VCaP (cell line): ENCODE data around the gene PTPN12.

ENCODE experiments used
- H3K27ac ChIP-seq: fragments of 450-650 bp; 2 replicates; pipeline ENCODE4 v1.5.1; 2017
- TF ChIP-seq, protein P1 (sequence below): fragments of 450-650 bp; conservative IDR thresholded peaks from 2 replicates; pipeline ENCODE4 v1.5.1; 2017; ENCODE audit warnings: mild to moderate bottlenecking, moderate library complexity

PTPN12 gene

GRCh38 chr7:77542409-77542808 is 5.3 kb downstream of the PTPN12 start:
- no peak overlapping the region for H3K27ac ChIP-seq
- TF ChIP-seq, protein P1, sequence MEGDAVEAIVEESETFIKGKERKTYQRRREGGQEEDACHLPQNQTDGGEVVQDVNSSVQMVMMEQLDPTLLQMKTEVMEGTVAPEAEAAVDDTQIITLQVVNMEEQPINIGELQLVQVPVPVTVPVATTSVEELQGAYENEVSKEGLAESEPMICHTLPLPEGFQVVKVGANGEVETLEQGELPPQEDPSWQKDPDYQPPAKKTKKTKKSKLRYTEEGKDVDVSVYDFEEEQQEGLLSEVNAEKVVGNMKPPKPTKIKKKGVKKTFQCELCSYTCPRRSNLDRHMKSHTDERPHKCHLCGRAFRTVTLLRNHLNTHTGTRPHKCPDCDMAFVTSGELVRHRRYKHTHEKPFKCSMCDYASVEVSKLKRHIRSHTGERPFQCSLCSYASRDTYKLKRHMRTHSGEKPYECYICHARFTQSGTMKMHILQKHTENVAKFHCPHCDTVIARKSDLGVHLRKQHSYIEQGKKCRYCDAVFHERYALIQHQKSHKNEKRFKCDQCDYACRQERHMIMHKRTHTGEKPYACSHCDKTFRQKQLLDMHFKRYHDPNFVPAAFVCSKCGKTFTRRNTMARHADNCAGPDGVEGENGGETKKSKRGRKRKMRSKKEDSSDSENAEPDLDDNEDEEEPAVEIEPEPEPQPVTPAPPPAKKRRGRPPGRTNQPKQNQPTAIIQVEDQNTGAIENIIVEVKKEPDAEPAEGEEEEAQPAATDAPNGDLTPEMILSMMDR: no peak

- H3K27ac ChIP-seq: no peak overlapping the region
- TF ChIP-seq, protein P1: no peak
Observed at GRCh38 chr7:77542895-77543294, 5.8 kb downstream of the PTPN12 start.

DNA sequence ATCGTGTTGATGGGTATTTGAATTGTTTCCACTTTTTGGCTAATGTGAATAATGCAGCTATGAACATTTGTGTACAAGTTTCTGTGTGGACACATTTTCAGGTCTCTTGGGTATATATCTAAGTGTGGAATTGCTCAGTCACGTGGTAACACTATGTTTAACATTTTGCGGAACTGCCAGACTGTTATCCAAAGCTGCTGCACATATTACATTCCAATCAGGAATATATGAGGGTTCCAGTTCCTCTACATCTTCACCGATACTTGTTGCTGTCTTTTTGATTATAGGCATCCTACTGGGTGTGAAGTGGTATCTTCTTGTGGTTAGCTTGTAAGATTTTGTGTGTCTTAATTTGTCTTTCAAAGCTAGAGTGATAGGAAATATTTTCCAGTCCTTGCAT is 6.8 kb downstream of the PTPN12 start:
- H3K27ac ChIP-seq: no peak overlapping the region
- TF ChIP-seq, protein P1: no peak

- no peak overlapping the region for H3K27ac ChIP-seq
- TF ChIP-seq, protein P1: no peak
Observed at GRCh38 chr7:77544518-77544917, 7.4 kb downstream of the PTPN12 start.

DNA sequence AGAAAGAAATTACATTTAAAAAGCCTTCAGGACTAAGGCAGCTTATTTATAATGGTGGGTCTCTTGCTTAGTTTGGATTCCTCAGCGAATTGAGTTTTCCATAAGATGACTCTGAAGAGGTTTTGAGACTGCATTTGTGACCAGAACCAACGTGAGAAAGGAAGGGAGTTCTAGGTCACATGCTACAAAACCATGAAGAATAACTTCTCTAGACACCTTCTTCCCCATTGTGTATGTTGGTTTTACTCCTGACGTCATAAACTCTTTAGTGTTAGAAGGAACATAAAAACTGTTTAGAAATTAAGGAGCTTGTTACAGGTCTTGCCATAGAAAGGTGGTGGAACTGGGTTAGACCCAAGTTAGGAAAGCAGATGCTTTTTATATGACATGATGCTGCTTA is 11.1 kb downstream of the PTPN12 start:
- TF ChIP-seq, protein P1: no peak
- no peak overlapping the region for H3K27ac ChIP-seq

GRCh38 chr7:77549106-77549870 is 12.2 kb downstream of the PTPN12 start:
- no peak overlapping the region for H3K27ac ChIP-seq
- TF ChIP-seq, protein P1: no peak

- no peak overlapping the region for H3K27ac ChIP-seq
- TF ChIP-seq, protein P1: no peak
Observed at GRCh38 chr7:77550586-77550985, 13.5 kb downstream of the PTPN12 start.
